ENCODE data around the gene DMXL2. TPM values are rescaled to one million over a fixed set of nuclear protein-coding genes. Genes with fewer than 3 reads are reported as not detected.
"Not testable (repeated sequence)": the region's sequence is repeated elsewhere in the genome, so short reads cannot be mapped to it uniquely, and the experiment has no call there.

The DMXL2 gene
- total RNA-seq, 1 experiment from 2014 or later = 21.3 TPM

- DNase-seq (ENCODE audit: low spot score) = no peak
- in situ Hi-C loops (cut with HindIII; ENCODE audit: low sequenced_read_pairs) = no loop called here
These were observed 119.6 kb downstream of the DMXL2 start for GRCh38 chr15:51503003-51503402.

GRCh38 chr15:51499379-51499976 lies 123.1 kb downstream of the DMXL2 start:
- peak; percentile 2 for DNase-seq (ENCODE audit: low spot score)

GRCh38 chr15:51497806-51498205 lies 124.8 kb downstream of the DMXL2 start:
- no peak for DNase-seq (ENCODE audit: low spot score)
- in situ Hi-C loops (cut with HindIII; ENCODE audit: low sequenced_read_pairs) = no loop called here

More at GRCh38 chr15:51499379-51499976, 123.1 kb downstream of the DMXL2 start:
- in situ Hi-C loops (cut with HindIII; ENCODE audit: low sequenced_read_pairs) = no loop called here

- in situ Hi-C loops (cut with HindIII; ENCODE audit: low sequenced_read_pairs) = no loop called here
- DNase-seq (ENCODE audit: low spot score) = no peak
These were observed 126.3 kb downstream of the DMXL2 start for GRCh38 chr15:51496246-51496645.

GRCh38 chr15:51494411-51495314 lies 127.9 kb downstream of the DMXL2 start:
- no peak for DNase-seq (ENCODE audit: low spot score)
- in situ Hi-C loops (cut with HindIII; ENCODE audit: low sequenced_read_pairs) = no loop called here

GRCh38 chr15:51493892-51494291 lies 128.7 kb downstream of the DMXL2 start:
- DNase-seq (ENCODE audit: low spot score) = no peak
- in situ Hi-C loops (cut with HindIII; ENCODE audit: low sequenced_read_pairs) = no loop called here

- in situ Hi-C loops (cut with HindIII; ENCODE audit: low sequenced_read_pairs) = no loop called here
- peak; percentile 11 for DNase-seq (ENCODE audit: low spot score)
These were observed 130.0 kb downstream of the DMXL2 start for GRCh38 chr15:51492528-51492927.

GRCh38 chr15:51491941-51492340 lies 130.6 kb downstream of the DMXL2 start:
- no peak for DNase-seq (ENCODE audit: low spot score)
- in situ Hi-C loops (cut with HindIII; ENCODE audit: low sequenced_read_pairs) = no loop called here

GRCh38 chr15:51484781-51485180 lies 137.8 kb downstream of the DMXL2 start:
- in situ Hi-C loops (cut with HindIII; ENCODE audit: low sequenced_read_pairs) = no loop called here
- no peak for DNase-seq (ENCODE audit: low spot score)

GRCh38 chr15:51483985-51484384 lies 138.6 kb downstream of the DMXL2 start:
- DNase-seq (ENCODE audit: low spot score) = no peak
- in situ Hi-C loops (cut with HindIII; ENCODE audit: low sequenced_read_pairs) = no loop called here

GRCh38 chr15:51483520-51483919 lies 139.1 kb downstream of the DMXL2 start:
- in situ Hi-C loops (cut with HindIII; ENCODE audit: low sequenced_read_pairs) = no loop called here
- no peak for DNase-seq (ENCODE audit: low spot score)

GRCh38 chr15:51475736-51476135 lies 146.8 kb downstream of the DMXL2 start:
- in situ Hi-C loops (cut with HindIII; ENCODE audit: low sequenced_read_pairs) = no loop called here
- DNase-seq (ENCODE audit: low spot score) = no peak

- in situ Hi-C loops (cut with HindIII; ENCODE audit: low sequenced_read_pairs) = no loop called here
- DNase-seq (ENCODE audit: low spot score) = no peak
These were observed 152.1 kb downstream of the DMXL2 start for GRCh38 chr15:51470512-51470911.

GRCh38 chr15:51460796-51461195 lies 161.8 kb downstream of the DMXL2 start:
- DNase-seq (ENCODE audit: low spot score) = no peak
- in situ Hi-C loops (cut with HindIII; ENCODE audit: low sequenced_read_pairs) = no loop called here

- in situ Hi-C loops (cut with HindIII; ENCODE audit: low sequenced_read_pairs) = no loop called here
- no peak for DNase-seq (ENCODE audit: low spot score)
These were observed 172.6 kb downstream of the DMXL2 start for GRCh38 chr15:51450001-51450400.

GRCh38 chr15:51448622-51449399 lies 173.8 kb downstream of the DMXL2 start:
- in situ Hi-C loops (cut with HindIII; ENCODE audit: low sequenced_read_pairs) = no loop called here
- DNase-seq (ENCODE audit: low spot score) = no peak

GRCh38 chr15:51447855-51448621 lies 174.5 kb downstream of the DMXL2 start:
- no peak for DNase-seq (ENCODE audit: low spot score)
- in situ Hi-C loops (cut with HindIII; ENCODE audit: low sequenced_read_pairs) = no loop called here

GRCh38 chr15:51446029-51446744 lies 176.4 kb downstream of the DMXL2 start:
- DNase-seq (ENCODE audit: low spot score); in situ Hi-C loops (cut with HindIII; ENCODE audit: low sequenced_read_pairs): not testable (repeated sequence)

- in situ Hi-C loops (cut with HindIII; ENCODE audit: low sequenced_read_pairs) = no loop called here
- no peak for DNase-seq (ENCODE audit: low spot score)
These were observed 177.8 kb downstream of the DMXL2 start for GRCh38 chr15:51444807-51445206.
